SH-SY5Y (cell line): Measurements from ENCODE around the gene SOWAHA.

ENCODE experiments used
- GATA2 ChIP-seq: IDR thresholded peaks from 2 replicates; pipeline ENCODE4 v1.6.1; 2011; ENCODE audit warnings: mild to moderate bottlenecking, low read depth, low read length
- GATA3 ChIP-seq: IDR thresholded peaks from 2 replicates; pipeline ENCODE4 v1.6.1; 2011; ENCODE audit warnings: low read depth, mild to moderate bottlenecking, low read length, moderate library complexity

GRCh38 chr5:132776938-132777208 is 36.2 kb upstream of the SOWAHA start:
- TF ChIP-seq GATA2 (no peak), GATA3 (no peak)
